ENCODE data around the gene TMEM87B.

DNA sequence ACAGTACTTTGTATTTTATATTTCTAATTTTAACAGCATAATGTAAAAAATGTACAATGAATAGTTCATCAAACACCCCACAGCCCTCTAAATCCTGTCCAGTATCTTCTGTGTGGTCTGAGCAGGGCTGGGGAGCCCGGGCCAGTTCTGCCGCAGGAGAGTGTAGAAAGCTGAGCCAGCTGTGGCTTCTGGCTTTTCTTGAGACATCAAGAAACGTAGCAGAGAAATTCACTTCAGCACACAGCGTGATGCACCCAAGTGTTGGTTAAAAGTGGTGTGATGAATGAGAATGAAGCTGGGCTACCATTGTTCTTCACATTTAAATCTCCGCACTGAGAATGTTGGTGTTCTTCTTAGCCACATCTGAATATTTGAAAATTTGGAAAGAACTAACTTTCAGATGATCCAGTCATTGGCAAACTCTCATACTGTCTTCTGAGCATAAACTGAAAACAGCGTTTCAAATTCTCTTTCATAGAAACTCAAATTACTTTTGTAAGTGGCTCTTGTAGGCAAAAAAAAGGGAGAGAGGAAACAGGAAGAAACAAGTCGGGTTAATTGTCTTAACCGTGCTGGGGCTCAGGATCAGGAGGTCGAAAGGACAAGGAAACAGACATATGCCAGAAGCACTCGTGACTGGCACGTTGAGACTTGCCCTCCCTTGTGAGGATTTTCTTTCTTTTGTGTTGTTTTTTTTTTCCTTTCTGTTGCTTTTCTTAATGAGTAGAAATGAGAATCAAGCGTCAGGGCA, 23.4 kb upstream of the TMEM87B start:
- TF ChIP-seq, protein P1, sequence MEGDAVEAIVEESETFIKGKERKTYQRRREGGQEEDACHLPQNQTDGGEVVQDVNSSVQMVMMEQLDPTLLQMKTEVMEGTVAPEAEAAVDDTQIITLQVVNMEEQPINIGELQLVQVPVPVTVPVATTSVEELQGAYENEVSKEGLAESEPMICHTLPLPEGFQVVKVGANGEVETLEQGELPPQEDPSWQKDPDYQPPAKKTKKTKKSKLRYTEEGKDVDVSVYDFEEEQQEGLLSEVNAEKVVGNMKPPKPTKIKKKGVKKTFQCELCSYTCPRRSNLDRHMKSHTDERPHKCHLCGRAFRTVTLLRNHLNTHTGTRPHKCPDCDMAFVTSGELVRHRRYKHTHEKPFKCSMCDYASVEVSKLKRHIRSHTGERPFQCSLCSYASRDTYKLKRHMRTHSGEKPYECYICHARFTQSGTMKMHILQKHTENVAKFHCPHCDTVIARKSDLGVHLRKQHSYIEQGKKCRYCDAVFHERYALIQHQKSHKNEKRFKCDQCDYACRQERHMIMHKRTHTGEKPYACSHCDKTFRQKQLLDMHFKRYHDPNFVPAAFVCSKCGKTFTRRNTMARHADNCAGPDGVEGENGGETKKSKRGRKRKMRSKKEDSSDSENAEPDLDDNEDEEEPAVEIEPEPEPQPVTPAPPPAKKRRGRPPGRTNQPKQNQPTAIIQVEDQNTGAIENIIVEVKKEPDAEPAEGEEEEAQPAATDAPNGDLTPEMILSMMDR (IDR thresholded peaks at IDR 0.05 in 2 of 3, conservative IDR thresholded peaks at IDR 0.05 in 1 of 3; ENCODE audit: control insufficient read depth in 2 of 3, extremely low read depth in 1 of 3, insufficient read depth in 1 of 3, low read depth in 3 of 3, low read length in 3 of 3), result no peak
- TF ChIP-seq POLR2A (IDR thresholded peaks at IDR 0.05; ENCODE audit: low read depth, low read length) (no peak), NR2F1 (conservative IDR thresholded peaks at IDR 0.05) (no peak), EZH2 (IDR thresholded peaks at IDR 0.05; ENCODE audit: borderline replicate concordance, control insufficient read depth, low read depth, low read length) (no peak), YY1 (IDR thresholded peaks at IDR 0.05; ENCODE audit: low read depth, low read length) (no peak)
- TF ChIP-seq, protein P2, sequence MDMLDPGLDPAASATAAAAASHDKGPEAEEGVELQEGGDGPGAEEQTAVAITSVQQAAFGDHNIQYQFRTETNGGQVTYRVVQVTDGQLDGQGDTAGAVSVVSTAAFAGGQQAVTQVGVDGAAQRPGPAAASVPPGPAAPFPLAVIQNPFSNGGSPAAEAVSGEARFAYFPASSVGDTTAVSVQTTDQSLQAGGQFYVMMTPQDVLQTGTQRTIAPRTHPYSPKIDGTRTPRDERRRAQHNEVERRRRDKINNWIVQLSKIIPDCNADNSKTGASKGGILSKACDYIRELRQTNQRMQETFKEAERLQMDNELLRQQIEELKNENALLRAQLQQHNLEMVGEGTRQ (IDR thresholded peaks at IDR 0.05; ENCODE audit: borderline replicate concordance, low read depth, low read length), result no peak
